Subcutaneous adipose tissue (tissue), 4 donors: Measurements from ENCODE around the gene SHC4. TPM values are rescaled to one million over a fixed set of nuclear protein-coding genes. Genes with fewer than 3 reads are reported as not detected.

ENCODE experiments used
- total RNA-seq, 4 donors: library from RNA; depleted of rRNA; stranded (reverse); fragments of >200 nt; gene quantifications; one replicate each; pipeline ENCODE4 v1.1.0, GENCODE V29; 2016
- TF ChIP-seq, protein P1 (sequence below): fragments of 450-650 bp; IDR thresholded peaks from one replicate; pipeline ENCODE4 v1.5.1; 2016; ENCODE audit warnings: low read depth, mild to moderate bottlenecking, control low read depth, antibody characterized with exemption, moderate library complexity

SHC4 gene
- total RNA-seq, 4 donors from 2014 or later: 0.38 to 0.85 TPM; not detected in 2

DNA sequence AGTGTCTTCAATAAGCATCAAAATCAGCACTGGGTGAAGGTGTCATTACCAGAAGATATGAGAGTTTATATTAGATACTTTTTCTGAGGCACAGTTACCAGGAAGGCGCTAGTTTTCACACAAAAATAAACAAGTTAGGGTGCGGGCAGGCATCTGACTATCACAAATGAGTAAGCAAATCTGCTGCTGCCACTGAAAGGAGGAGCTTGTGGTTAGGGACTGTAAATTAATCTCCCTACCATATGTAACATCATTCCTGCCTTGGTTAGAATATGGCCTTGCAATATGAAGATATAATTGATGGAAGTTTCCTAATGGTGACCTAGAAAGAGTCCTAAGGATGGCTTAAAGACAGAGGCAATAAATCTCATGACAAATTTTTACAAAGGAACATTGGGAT, 105.3 kb downstream of the SHC4 start:
- TF ChIP-seq, protein P1, sequence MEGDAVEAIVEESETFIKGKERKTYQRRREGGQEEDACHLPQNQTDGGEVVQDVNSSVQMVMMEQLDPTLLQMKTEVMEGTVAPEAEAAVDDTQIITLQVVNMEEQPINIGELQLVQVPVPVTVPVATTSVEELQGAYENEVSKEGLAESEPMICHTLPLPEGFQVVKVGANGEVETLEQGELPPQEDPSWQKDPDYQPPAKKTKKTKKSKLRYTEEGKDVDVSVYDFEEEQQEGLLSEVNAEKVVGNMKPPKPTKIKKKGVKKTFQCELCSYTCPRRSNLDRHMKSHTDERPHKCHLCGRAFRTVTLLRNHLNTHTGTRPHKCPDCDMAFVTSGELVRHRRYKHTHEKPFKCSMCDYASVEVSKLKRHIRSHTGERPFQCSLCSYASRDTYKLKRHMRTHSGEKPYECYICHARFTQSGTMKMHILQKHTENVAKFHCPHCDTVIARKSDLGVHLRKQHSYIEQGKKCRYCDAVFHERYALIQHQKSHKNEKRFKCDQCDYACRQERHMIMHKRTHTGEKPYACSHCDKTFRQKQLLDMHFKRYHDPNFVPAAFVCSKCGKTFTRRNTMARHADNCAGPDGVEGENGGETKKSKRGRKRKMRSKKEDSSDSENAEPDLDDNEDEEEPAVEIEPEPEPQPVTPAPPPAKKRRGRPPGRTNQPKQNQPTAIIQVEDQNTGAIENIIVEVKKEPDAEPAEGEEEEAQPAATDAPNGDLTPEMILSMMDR: no peak

DNA sequence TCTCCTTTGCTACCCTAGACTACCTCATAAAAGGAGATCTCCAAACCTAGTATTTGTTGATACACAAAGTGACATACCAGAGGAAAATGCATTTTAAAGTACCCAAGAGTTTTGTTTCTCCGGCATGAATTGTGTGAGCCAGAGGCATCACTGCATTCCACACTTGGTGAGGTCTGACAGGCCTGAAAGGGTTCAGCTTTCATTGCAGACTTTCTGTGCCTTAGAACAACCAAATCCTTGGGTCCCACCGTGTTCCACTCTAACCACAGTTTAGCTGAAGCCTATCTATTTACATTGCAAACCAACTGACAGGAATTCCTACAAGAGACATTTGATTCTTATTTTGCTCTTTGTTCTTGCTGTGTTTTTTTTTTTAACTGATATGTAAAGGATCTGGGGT, 106.8 kb downstream of the SHC4 start:
- TF ChIP-seq, protein P1: no peak

DNA sequence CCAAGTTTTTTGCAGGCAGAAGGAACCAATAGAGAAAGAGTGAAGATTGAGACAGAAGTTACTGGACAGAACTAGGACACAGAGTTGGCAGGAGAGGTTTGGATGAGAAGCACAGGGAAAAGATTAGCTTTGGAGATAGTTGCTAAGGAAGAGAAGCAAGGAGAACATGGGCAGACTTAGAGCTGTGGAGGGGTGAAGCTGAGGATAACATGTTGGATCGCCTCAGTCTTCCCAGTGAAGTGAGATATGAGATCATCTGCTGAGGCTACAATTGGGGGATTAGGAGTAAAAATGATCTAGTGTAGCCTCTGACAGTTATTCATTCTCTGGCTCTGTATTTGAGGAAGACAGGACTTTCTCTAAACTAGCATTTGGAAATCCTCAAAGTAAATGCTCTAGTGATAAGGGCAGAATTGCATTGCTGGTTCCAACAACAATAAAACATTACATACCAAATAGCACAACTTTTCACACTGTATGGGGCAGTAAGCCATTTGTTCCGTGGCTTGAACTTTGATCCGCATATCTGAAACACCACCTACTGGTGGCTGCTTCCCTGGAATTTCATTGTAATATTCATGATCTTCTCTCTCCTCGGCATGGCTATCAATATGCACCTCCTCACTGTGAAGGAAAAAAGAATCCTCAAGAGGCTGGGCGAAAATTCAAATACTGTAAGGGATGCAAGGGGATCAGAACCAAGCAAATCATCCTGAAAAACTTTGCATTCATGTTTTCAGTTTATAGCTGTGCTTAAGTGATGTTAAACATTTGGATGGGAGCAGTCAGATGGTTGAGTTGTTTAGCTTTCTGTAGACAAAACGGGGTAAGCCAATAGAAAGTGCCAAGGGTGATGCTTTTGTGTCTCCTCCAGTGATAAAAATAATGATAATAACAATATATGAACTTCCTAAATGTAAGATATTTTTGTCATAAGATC, 107.9 kb downstream of the SHC4 start:
- TF ChIP-seq, protein P1: no peak

DNA sequence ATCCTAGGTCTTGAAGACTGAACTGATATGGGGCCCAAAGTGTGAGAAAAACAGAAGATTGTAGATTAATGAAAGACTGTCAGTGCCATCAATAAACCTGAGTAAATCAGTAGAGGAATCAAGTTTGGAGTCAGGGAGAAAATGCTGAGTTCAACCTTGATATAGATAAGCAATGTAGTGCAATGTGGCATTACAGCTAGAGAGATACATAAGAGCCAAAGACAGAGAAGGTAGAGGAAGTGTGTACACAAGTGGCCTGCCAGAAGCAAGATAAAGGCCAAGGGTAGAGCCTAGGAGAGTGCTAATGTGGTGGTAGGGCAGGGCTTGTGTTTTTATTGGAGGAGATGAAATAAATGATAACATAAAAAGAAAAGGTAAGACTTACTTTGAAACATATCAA, 111.8 kb downstream of the SHC4 start:
- TF ChIP-seq, protein P1: no peak

DNA sequence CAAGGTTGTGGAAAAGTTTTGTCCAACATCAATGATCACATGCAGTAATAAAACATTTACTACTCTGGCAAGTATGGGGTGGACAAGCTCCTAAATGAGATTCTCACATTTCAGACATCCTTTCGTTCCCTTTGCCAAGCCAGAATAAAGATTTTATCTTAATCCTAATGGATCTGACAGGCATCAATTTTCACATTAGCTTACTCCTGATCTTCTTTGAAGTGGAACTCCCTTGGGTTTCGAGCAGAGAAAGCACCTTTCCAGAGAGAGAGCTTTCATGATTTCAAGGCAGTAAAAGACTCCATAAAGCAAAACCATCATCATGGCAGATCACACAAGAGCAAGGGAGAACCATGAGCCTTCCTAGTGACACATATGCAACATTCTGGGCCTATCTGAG, 113.1 kb downstream of the SHC4 start:
- TF ChIP-seq, protein P1: no peak

DNA sequence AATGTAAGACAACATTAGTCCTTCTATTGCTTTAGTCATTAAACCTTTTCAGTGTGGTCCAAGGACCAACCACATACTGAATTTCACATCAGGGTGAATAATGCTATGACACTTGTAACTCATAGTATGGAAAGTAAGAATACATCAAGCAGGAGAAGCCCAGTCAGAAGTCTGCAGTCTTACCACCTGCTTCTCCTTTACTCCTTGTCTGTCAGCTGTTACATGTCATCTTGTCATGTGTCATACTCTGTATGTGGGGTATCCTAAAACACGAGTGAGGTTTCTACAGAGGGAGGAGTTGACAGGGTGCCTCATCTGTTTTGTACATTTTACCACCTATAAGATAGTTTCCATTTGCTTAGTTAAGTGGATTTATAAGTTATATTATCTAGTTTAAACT, 118.6 kb downstream of the SHC4 start:
- TF ChIP-seq, protein P1: no peak

DNA sequence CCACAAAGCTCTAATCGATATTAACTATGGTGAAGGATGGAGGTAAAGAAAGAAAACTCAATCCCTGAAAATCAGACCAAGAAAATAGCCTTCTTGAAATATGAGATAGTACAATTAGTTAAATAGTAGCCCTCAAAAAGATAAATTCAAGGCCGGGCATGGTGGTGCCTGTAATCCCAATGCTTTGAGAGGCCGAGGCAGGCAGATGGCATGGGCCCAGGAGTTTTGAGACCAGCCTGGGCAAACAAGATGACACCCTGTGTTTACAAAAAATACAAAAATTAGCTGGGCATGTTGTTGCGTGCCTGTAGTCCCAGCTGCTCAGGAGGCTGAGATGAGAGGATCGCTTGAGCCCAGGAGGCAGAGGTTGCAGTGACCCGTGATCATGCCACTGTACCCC, 121.2 kb downstream of the SHC4 start:
- TF ChIP-seq, protein P1: no peak
